Right atrium auricular region (tissue), 2 donors: ENCODE results near the gene ARFIP1. TPM values are rescaled to one million over a fixed set of nuclear protein-coding genes. Genes with fewer than 3 reads are reported as not detected.

Experiments used
- DNase-seq: peaks from one replicate; pipeline ENCODE4 v3.0.0-alpha.2; 2019; ENCODE audit warnings: low spot score
- H3K27ac ChIP-seq, 2 donors: fragments of 200-600 bp; sonication (generic); 1 replicate in 1 of 2; 2 replicates in 1 of 2; pipeline ENCODE4 v1.5.1; 2016 to 2019
- H3K27me3 ChIP-seq, 2 donors: fragments of 200-600 bp; sonication (generic); one replicate each; pipeline versions ENCODE4 v1.5.1 to v1.6.0; 2017 to 2019
- H3K36me3 ChIP-seq: fragments of 200-600 bp; sonication (generic); one replicate; pipeline ENCODE4 v1.5.1; 2016
- H3K4me1 ChIP-seq, 2 donors: fragments of 200-600 bp; sonication (generic); one replicate each; pipeline versions ENCODE4 v1.5.1 to v1.6.0; 2017 to 2019
- H3K4me3 ChIP-seq, 2 donors: fragments of 200-600 bp; sonication (generic); 1 replicate in 1 of 2; 2 replicates in 1 of 2; pipeline ENCODE4 v1.5.1; 2017 to 2019; ENCODE audit warnings: mild to moderate bottlenecking in 1 of 2, moderate library complexity in 1 of 2
- H3K9me3 ChIP-seq, 2 donors: fragments of 200-600 bp; sonication (generic); one replicate each; pipeline ENCODE4 v1.5.1; 2019
- CTCF ChIP-seq, 2 donors: fragments of 200-600 bp; sonication (generic); IDR thresholded peaks; one replicate each; pipeline ENCODE4 v1.5.1; 2019; ENCODE audit warnings: antibody characterized with exemption in 2 of 2
- total RNA-seq, 2 donors: library from RNA; depleted of rRNA; stranded (reverse); fragments of >200 nt; gene quantifications; one replicate each; pipeline ENCODE4 v1.1.0, GENCODE V29; 2016

ARFIP1 gene
- total RNA-seq, 2 donors from 2014 or later: 10.9 to 12.4 TPM

GRCh38 chr4:152959080-152959479 lies 179.3 kb downstream of the ARFIP1 start:
- H3K9me3 ChIP-seq: no peaks in the 10 kb centered on the region

GRCh38 chr4:152960082-152960481 lies 180.3 kb downstream of the ARFIP1 start:
- no peak overlapping the region for H3K27ac ChIP-seq
- no peak for TF ChIP-seq CTCF (IDR thresholded peaks at IDR 0.05)
- H3K4me3 ChIP-seq: no peak overlapping the region
- no peaks in the 10 kb centered on the region for H3K27me3 ChIP-seq
- no peak for DNase-seq
- peaks cover 0 to 25% of the 10 kb centered on the region in 2 donors for H3K4me1 ChIP-seq
- no peaks in the 10 kb centered on the region for H3K9me3 ChIP-seq
- no peaks in the 10 kb centered on the region for H3K36me3 ChIP-seq

More at GRCh38 chr4:152959080-152959479, 179.3 kb downstream of the ARFIP1 start:
- Histone ChIP-seq H3K4me1 (peaks cover 0 to 25% of the 10 kb centered on the region in 2 donors), H3K4me3 (no peak overlapping the region), H3K27me3 (no peaks in the 10 kb centered on the region), H3K36me3 (no peaks in the 10 kb centered on the region), H3K27ac (no peak overlapping the region)
- TF ChIP-seq CTCF (IDR thresholded peaks at IDR 0.05): no peak
- DNase-seq: no peak

GRCh38 chr4:152961014-152961772 lies 181.4 kb downstream of the ARFIP1 start:
- Histone ChIP-seq H3K27me3 (no peaks in the 10 kb centered on the region), H3K36me3 (no peaks in the 10 kb centered on the region), H3K4me1 (peaks cover 0 to 25% of the 10 kb centered on the region in 2 donors), H3K27ac (no peak overlapping the region), H3K4me3 (no peak overlapping the region), H3K9me3 (no peaks in the 10 kb centered on the region)
- no peak for DNase-seq
- TF ChIP-seq CTCF (IDR thresholded peaks at IDR 0.05): no peak

GRCh38 chr4:152961773-152962115 lies 182.0 kb downstream of the ARFIP1 start:
- Histone ChIP-seq H3K4me1 (peaks cover 0 to 19% of the 10 kb centered on the region in 2 donors), H3K4me3 (no peak overlapping the region), H3K27me3 (no peaks in the 10 kb centered on the region), H3K36me3 (no peaks in the 10 kb centered on the region), H3K27ac (no peak overlapping the region), H3K9me3 (no peaks in the 10 kb centered on the region)
- TF ChIP-seq CTCF (IDR thresholded peaks at IDR 0.05): no peak
- no peak for DNase-seq

Other genes starting within 250 kb of the ARFIP1 start
- 10 to 100 TPM; 39.9 to 49.4 TPM for gene FBXW7, start 243.9 kb upstream of the ARFIP1 start, total RNA-seq
- 1 to 10 TPM; 1.4 to 2.0 TPM for gene TMEM154, start 100.0 kb upstream of the ARFIP1 start, total RNA-seq
- under 1 TPM in 1 of 2 donors, not detected in 1; 0.28 TPM for gene TIGD4, start 224 bp upstream of the ARFIP1 start, total RNA-seq
- gene FHDC1, start 156.4 kb downstream of the ARFIP1 start, total RNA-seq: under 1 TPM; 0.33 to 0.90 TPM